22Rv1 (cell line): ENCODE measurements around the gene ZCCHC2.

Experiments
- ZFX ChIP-seq: fragments of 450-650 bp; IDR thresholded peaks from 2 replicates; pipeline ENCODE4 v1.6.1; 2017; ENCODE audit warnings: antibody characterized with exemption, borderline replicate concordance
- TF ChIP-seq, protein P1 (sequence below): fragments of 450-650 bp; IDR thresholded peaks from 2 replicates; pipeline ENCODE4 v1.5.1; 2017; ENCODE audit warnings: mild to moderate bottlenecking

DNA sequence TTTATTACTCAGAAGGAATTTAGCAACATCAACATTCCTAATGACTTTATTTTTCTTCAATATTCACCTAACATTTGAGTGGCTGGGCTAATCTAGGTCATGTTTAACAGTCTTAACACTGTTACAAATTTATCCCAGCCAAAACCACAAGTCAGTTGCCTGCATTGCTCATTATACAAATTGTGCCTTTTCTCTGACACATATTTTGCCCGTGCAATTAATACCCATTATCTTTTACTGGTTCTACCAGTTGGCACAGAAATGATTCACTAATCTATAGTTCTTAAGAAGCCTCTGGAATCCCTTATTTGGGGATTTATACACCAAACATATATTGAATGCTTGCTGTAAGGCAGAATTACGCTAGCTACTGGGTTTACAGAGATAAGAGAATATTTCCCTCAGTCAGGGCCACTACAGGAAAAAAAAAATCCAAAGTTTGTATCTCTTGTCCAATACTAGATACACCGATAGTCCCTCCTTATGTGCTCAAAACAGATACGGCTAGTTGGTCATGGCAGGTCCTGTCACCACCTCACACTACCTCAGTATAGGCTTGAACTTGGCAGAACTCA lies 46.3 kb downstream of the ZCCHC2 start:
- TF ChIP-seq, protein P1, sequence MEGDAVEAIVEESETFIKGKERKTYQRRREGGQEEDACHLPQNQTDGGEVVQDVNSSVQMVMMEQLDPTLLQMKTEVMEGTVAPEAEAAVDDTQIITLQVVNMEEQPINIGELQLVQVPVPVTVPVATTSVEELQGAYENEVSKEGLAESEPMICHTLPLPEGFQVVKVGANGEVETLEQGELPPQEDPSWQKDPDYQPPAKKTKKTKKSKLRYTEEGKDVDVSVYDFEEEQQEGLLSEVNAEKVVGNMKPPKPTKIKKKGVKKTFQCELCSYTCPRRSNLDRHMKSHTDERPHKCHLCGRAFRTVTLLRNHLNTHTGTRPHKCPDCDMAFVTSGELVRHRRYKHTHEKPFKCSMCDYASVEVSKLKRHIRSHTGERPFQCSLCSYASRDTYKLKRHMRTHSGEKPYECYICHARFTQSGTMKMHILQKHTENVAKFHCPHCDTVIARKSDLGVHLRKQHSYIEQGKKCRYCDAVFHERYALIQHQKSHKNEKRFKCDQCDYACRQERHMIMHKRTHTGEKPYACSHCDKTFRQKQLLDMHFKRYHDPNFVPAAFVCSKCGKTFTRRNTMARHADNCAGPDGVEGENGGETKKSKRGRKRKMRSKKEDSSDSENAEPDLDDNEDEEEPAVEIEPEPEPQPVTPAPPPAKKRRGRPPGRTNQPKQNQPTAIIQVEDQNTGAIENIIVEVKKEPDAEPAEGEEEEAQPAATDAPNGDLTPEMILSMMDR, result no peak
- no peak for TF ChIP-seq ZFX
